ENCODE results near the gene SLC9A5. TPM values are rescaled to one million over a fixed set of nuclear protein-coding genes. Genes with fewer than 3 reads are reported as not detected.

The SLC9A5 gene
- total RNA-seq, 1 experiment from 2014 or later, result 0.98 TPM

DNA sequence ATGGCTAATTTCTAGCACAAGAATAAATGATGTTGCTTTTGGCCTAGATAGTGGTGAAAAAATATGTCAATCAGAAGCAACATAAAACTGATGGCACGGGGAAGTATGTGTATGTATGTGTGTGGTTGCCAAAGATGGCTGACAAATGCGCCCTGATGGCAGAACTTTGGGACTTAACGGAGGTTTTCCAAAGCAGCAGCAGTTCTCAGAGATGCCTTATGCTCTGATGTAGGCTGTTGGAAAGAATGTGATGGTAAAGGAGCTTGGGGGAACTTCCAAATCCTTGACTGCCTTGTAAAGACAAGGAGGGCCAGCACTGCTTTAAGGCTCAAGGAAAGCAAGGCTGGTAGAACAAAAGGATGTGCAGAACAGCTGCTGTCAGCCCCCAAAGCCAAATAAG, 61.8 kb downstream of the SLC9A5 start:
- no peak for DNase-seq (ENCODE audit: low read depth)

GRCh38 chr16:67311607-67312488, 63.1 kb downstream of the SLC9A5 start:
- peak; percentile 99 for DNase-seq (ENCODE audit: low read depth)

DNA sequence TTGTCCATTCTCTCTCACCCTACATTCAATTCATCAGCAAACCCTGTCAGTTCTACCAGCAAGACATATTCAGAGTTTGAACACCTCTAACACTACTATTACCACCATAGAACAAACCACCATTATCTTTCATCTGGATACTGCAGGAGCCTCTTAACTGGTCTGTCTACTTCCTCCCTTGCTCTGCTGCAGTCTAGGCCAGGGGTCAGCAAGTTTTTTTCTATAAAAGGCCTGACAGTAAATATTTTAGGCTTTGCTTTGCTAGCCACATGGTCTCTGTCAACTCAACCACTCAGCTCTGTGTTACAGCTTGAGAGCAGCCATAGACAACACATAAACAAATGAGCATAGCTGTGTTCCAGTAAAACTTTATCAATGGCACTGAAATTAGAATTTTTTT, 63.9 kb downstream of the SLC9A5 start:
- DNase-seq (ENCODE audit: low read depth), result no peak

- no peak for DNase-seq (ENCODE audit: low read depth)
Observed at GRCh38 chr16:67317853-67318252, 69.1 kb downstream of the SLC9A5 start.

Other genes with a start within 250 kb of the SLC9A5 start
- gene CBFB, start 219.8 kb upstream of the SLC9A5 start, total RNA-seq (2014; rRNA removed), result 121 and 123 TPM in 2 replicates
- gene PHAF1, start 139.0 kb upstream of the SLC9A5 start, total RNA-seq (2014; rRNA removed), result 16.1 and 24.3 TPM in 2 replicates
- 75.5 and 85.0 TPM in 2 replicates for gene B3GNT9, start 98.0 kb upstream of the SLC9A5 start, total RNA-seq (2014; rRNA removed)
- gene TRADD, start 89.1 kb upstream of the SLC9A5 start, total RNA-seq (2014; rRNA removed), result 31.2 and 46.0 TPM in 2 replicates
- gene FBXL8, start 89.0 kb upstream of the SLC9A5 start, total RNA-seq (2014; rRNA removed), result 24.5 and 32.5 TPM in 2 replicates
- 19.4 and 29.1 TPM in 2 replicates for gene HSF4, start 84.2 kb upstream of the SLC9A5 start, total RNA-seq (2014; rRNA removed)
- 58.0 and 58.6 TPM in 2 replicates for gene NOL3, start 78.4 kb upstream of the SLC9A5 start, total RNA-seq (2014; rRNA removed)
- 21.5 and 25.8 TPM in 2 replicates for gene MATCAP1, start 65.0 kb upstream of the SLC9A5 start, total RNA-seq (2014; rRNA removed)
- 5.1 and 10.3 TPM in 2 replicates for gene EXOC3L1, start 58.8 kb upstream of the SLC9A5 start, total RNA-seq (2014; rRNA removed)
- gene E2F4, start 56.8 kb upstream of the SLC9A5 start, total RNA-seq (2014; rRNA removed), result 126 and 153 TPM in 2 replicates
- gene ELMO3, start 49.8 kb upstream of the SLC9A5 start, total RNA-seq (2014; rRNA removed), result 1.8 and 1.9 TPM in 2 replicates
- 32.0 and 43.3 TPM in 2 replicates for gene TMEM208, start 21.8 kb upstream of the SLC9A5 start, total RNA-seq (2014; rRNA removed)
- gene FHOD1, start 1.5 kb upstream of the SLC9A5 start, total RNA-seq (2014; rRNA removed), result 27.0 and 29.7 TPM in 2 replicates
- gene PLEKHG4, start 30.6 kb downstream of the SLC9A5 start, total RNA-seq (2014; rRNA removed), result 0.32 and 0.57 TPM in 2 replicates
- not detected in 2 replicates for gene KCTD19, start 77.8 kb downstream of the SLC9A5 start, total RNA-seq (2014; rRNA removed)
- gene LRRC36, start 77.8 kb downstream of the SLC9A5 start, total RNA-seq (2014; rRNA removed), result not detected in 2 replicates
- 11.9 and 17.6 TPM in 2 replicates for gene TPPP3, start 144.5 kb downstream of the SLC9A5 start, total RNA-seq (2014; rRNA removed)
- gene ZDHHC1, start 167.5 kb downstream of the SLC9A5 start, total RNA-seq (2014; rRNA removed), result 9.9 and 13.5 TPM in 2 replicates
- gene HSD11B2, start 182.1 kb downstream of the SLC9A5 start, total RNA-seq (2014; rRNA removed), result 0.17 and 0.58 TPM in 2 replicates
- gene ATP6V0D1, start 232.2 kb downstream of the SLC9A5 start, total RNA-seq (2014; rRNA removed), result 147 and 156 TPM in 2 replicates
- not detected in 2 replicates for gene AGRP, start 234.6 kb downstream of the SLC9A5 start, total RNA-seq (2014; rRNA removed)

Measured in LHCN-M2 (cell line).